Hepatocyte (in vitro differentiated cells): Measurements from ENCODE around the gene IQCB1. TPM values are rescaled to one million over a fixed set of nuclear protein-coding genes. Genes with fewer than 3 reads are reported as not detected.

ENCODE experiments used
- DNase-seq: peaks from one replicate; pipeline ENCODE4 v3.0.0-alpha.2; 2016; ENCODE audit warnings: low spot score
- H2AFZ ChIP-seq: fragments of 200-600 bp; sonication (generic); 2 replicates; pipeline ENCODE4 v1.6.0; 2016; ENCODE audit warnings: antibody characterized with exemption, mild to moderate bottlenecking
- H3K27ac ChIP-seq: fragments of 200-600 bp; sonication (generic); 2 replicates; pipeline ENCODE4 v1.5.1; 2016; ENCODE audit warnings: mild to moderate bottlenecking
- H3K27me3 ChIP-seq: fragments of 200-600 bp; sonication (generic); 2 replicates; pipeline ENCODE4 v1.6.1; 2016
- H3K36me3 ChIP-seq: fragments of 200-600 bp; sonication (generic); replicated peaks from 2 replicates; pipeline ENCODE4 v1.5.1; 2016; ENCODE audit warnings: low read depth; ENCODE audit not compliant: insufficient read depth
- H3K4me1 ChIP-seq: fragments of 200-600 bp; sonication (generic); 2 replicates; pipeline ENCODE4 v1.5.1; 2016; ENCODE audit warnings: mild to moderate bottlenecking, moderate library complexity; ENCODE audit not compliant: insufficient read depth
- H3K4me2 ChIP-seq: fragments of 200-600 bp; sonication (generic); 2 replicates; pipeline ENCODE4 v1.6.0; 2016
- H3K4me3 ChIP-seq: fragments of 200-600 bp; sonication (generic); 2 replicates; pipeline ENCODE4 v1.5.1; 2016; ENCODE audit warnings: mild to moderate bottlenecking
- H3K79me2 ChIP-seq: fragments of 200-600 bp; sonication (generic); 2 replicates; pipeline ENCODE4 v1.6.0; 2017; ENCODE audit warnings: mild to moderate bottlenecking
- H3K9me2 ChIP-seq: fragments of 200-600 bp; sonication (generic); replicated peaks from 2 replicates; pipeline ENCODE4 v1.6.0; 2017; ENCODE audit warnings: mild to moderate bottlenecking; ENCODE audit not compliant: insufficient read depth
- H3K9me3 ChIP-seq: fragments of 200-600 bp; sonication (generic); 2 replicates; pipeline ENCODE4 v1.5.1; 2016; ENCODE audit warnings: low read depth, mild to moderate bottlenecking
- H4K20me1 ChIP-seq: fragments of 200-600 bp; sonication (generic); 2 replicates; pipeline ENCODE4 v1.6.0; 2016; ENCODE audit warnings: mild to moderate bottlenecking; ENCODE audit not compliant: insufficient read depth, poor library complexity, severe bottlenecking
- EZH2 ChIP-seq: fragments of 200-600 bp; sonication (generic); IDR thresholded peaks from 2 replicates; pipeline ENCODE4 v1.6.1; 2016; ENCODE audit warnings: antibody characterized with exemption, mild to moderate bottlenecking, borderline replicate concordance
- EZH2phosphoT487 ChIP-seq: fragments of 200-600 bp; sonication (generic); IDR thresholded peaks from one replicate; pipeline ENCODE4 v1.6.1; 2018; ENCODE audit warnings: antibody characterized with exemption, mild to moderate bottlenecking, low read depth, moderate library complexity; ENCODE audit not compliant: unreplicated experiment, severe bottlenecking
- WGBS: methylation state at CpG from one replicate; pipeline ENCODE4 v1.1.6; 2016; ENCODE audit warnings: low lambda C conversion rate; ENCODE audit errors: missing lambda C conversion rate; 5-methylcytosine and 5-hydroxymethylcytosine counted together
- polyA plus RNA-seq: library from polyadenylated mRNA; unstranded; fragments of >200 nt; fragmentation: Nextera tagmentation; extraction: Ambion mirVana; gene quantifications from 2 replicates; pipeline ENCODE4 v1.2.1, GENCODE V29; 2016
- total RNA-seq: library from RNA; depleted of rRNA; stranded (reverse); fragments of >200 nt; gene quantifications from 2 replicates; pipeline ENCODE4 v1.2.3, GENCODE V29; 2014
- TF ChIP-seq, protein P1 (sequence below): fragments of 200-600 bp; sonication (generic); IDR thresholded peaks from 2 replicates; pipeline ENCODE4 v1.5.1; 2016; ENCODE audit warnings: antibody characterized with exemption, mild to moderate bottlenecking; ENCODE audit not compliant: poor library complexity

The IQCB1 gene
- total and polyA plus RNA-seq, 2 experiments from 2014 or later: 14.4 to 24.1 TPM

GRCh38 chr3:121822973-121823372 lies 11.9 kb downstream of the IQCB1 start:
- Histone ChIP-seq H3K27me3 (no peaks in the 10 kb centered on the region), H3K79me2 (no peaks in the 10 kb centered on the region), H3K36me3 (no peaks in the 10 kb centered on the region), H3K4me1 (no peaks in the 10 kb centered on the region), H3K9me3 (no peaks in the 10 kb centered on the region), H3K4me3 (no peak overlapping the region), H3K9me2 (no peaks in the 10 kb centered on the region), H2AFZ (no peak overlapping the region), H3K4me2 (no peak overlapping the region), H3K27ac (no peak overlapping the region), H4K20me1 (no peaks in the 10 kb centered on the region)
- no peak for DNase-seq
- TF ChIP-seq EZH2: no peak
- TF ChIP-seq, protein P1, sequence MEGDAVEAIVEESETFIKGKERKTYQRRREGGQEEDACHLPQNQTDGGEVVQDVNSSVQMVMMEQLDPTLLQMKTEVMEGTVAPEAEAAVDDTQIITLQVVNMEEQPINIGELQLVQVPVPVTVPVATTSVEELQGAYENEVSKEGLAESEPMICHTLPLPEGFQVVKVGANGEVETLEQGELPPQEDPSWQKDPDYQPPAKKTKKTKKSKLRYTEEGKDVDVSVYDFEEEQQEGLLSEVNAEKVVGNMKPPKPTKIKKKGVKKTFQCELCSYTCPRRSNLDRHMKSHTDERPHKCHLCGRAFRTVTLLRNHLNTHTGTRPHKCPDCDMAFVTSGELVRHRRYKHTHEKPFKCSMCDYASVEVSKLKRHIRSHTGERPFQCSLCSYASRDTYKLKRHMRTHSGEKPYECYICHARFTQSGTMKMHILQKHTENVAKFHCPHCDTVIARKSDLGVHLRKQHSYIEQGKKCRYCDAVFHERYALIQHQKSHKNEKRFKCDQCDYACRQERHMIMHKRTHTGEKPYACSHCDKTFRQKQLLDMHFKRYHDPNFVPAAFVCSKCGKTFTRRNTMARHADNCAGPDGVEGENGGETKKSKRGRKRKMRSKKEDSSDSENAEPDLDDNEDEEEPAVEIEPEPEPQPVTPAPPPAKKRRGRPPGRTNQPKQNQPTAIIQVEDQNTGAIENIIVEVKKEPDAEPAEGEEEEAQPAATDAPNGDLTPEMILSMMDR: no peak
- no peak for TF ChIP-seq EZH2phosphoT487
- 100% methylated on average over 1 of the region's 1 CpG for WGBS

- peaks cover 7% of the 10 kb centered on the region for H3K79me2 ChIP-seq
- H3K4me2 ChIP-seq: no peak overlapping the region
- no peaks in the 10 kb centered on the region for H3K9me3 ChIP-seq
- no peaks in the 10 kb centered on the region for H3K36me3 ChIP-seq
- H4K20me1 ChIP-seq: no peaks in the 10 kb centered on the region
- DNase-seq: no peak
- 99% methylated on average over 2 of the region's 2 CpGs for WGBS
- no peaks in the 10 kb centered on the region for H3K27me3 ChIP-seq
- H2AFZ ChIP-seq: no peak overlapping the region
- TF ChIP-seq, protein P1: no peak
- TF ChIP-seq EZH2phosphoT487 (no peak), EZH2 (no peak)
- H3K4me3 ChIP-seq: no peak overlapping the region
- no peaks in the 10 kb centered on the region for H3K4me1 ChIP-seq
- no peak overlapping the region for H3K27ac ChIP-seq
- no peaks in the 10 kb centered on the region for H3K9me2 ChIP-seq
Observed at GRCh38 chr3:121821421-121822199, 13.2 kb downstream of the IQCB1 start.

GRCh38 chr3:121819236-121819635 lies 15.6 kb downstream of the IQCB1 start:
- Histone ChIP-seq H3K79me2 (peaks cover 21% of the 10 kb centered on the region), H3K36me3 (no peaks in the 10 kb centered on the region), H2AFZ (no peak overlapping the region), H3K4me1 (no peaks in the 10 kb centered on the region), H3K4me2 (no peak overlapping the region), H3K9me2 (no peaks in the 10 kb centered on the region), H3K27ac (no peak overlapping the region), H3K4me3 (no peak overlapping the region), H3K9me3 (no peaks in the 10 kb centered on the region), H3K27me3 (no peaks in the 10 kb centered on the region), H4K20me1 (no peaks in the 10 kb centered on the region)
- no peak for DNase-seq
- 94% methylated on average over 3 of the region's 3 CpGs for WGBS
- no peak for TF ChIP-seq EZH2phosphoT487
- TF ChIP-seq EZH2: no peak
- TF ChIP-seq, protein P1: no peak
